Measurements from ENCODE around the gene ZNF430.
"Not testable (repeated sequence)": the region's sequence is repeated elsewhere in the genome, so short reads cannot be mapped to it uniquely, and the experiment has no call there.

Gene ZNF430

DNA sequence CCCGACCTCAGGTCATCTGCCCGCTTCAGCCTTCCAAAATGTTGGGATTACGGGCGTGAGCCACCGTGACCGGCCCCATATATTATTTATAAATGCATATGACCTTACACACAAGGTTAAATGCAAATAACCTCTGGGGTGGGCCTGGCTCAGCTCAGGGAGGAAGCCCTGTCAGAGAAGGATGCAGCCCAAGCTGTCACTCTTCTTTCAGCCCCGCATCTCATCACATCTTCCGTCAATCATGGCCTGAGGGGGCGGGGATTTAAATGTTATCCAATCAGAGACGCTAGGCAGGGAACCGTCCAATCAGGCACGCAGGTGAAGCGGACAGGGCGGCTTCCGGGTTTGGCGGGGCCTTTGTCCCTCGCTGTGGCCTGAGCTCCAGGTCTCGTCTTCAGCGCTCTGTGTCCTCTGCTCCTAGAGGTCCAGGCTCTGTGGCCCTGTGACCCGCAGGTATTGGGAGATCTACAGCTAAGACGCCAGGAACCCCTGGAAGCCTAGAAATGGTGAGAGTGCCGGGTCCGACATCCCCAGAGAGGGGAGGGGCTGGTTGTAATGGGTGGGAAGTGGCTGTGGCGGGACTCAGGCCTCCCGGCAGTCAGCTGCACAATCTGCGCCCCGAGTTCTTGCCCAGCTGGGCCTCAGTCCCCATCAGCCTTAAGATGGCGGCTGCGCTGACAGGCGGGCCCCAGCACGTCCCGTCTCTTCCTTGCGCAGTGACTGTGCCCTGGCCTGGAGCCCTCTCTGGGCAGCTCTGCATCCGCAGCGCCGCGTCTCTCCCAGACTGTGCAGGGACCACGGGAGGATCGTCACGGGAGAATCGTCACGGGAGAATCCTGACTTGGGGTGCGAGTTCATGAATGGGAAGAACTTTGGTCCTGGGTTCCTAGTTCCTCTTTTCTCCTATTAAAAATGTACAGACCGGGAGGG, at the start of gene ZNF430:
TSS of gene ZNF430 (plus strand) at position 360 of the 930 bp plus-strand sequence. CDS start at position 504, 144 bp downstream.
- Histone ChIP-seq H3K9ac (ENCODE audit: low read length) (peak within 1 kb of the TSS; percentile 76), H3K9me3 (ENCODE audit: low read length) (no peaks in the 10 kb centered on the region), H3K4me1 (ENCODE audit: insufficient read depth, low read length) (no peaks in the 10 kb centered on the region), H3K36me3 (ENCODE audit: insufficient read depth, low read length) (no peaks in the 10 kb centered on the region), H3K27ac (ENCODE audit: low read depth, low read length) (peak within 1 kb of the TSS; percentile 83), H3K4me3 (ENCODE audit: low read depth in 1 of 2, low read length in 2 of 2) (peak within 1 kb of the TSS; percentile 76 to 95), H3K27me3 (ENCODE audit: control insufficient read depth in 1 of 2, insufficient read depth in 2 of 2, low read length in 2 of 2) (no peaks in the 10 kb centered on the region)

DNA sequence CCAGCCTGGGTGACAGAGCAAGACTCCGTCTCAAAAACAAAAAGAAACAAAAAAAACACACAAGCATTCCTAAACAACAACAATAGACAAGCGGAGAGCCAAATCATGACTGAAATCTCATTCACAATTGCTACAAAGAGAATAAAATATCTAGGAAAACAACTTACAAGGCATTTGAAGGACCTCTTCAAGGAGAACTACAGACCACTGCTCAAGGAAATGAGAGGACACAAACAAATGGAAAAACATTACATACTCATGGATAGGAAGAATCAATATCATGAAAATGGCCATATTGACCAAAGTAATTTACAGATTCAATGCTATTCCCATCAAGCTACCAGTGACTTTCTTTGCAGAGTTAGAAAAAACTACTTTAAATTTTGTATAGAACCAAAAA, 27.7 kb upstream of the ZNF430 start:
- not testable (repeated sequence) for H3K27ac ChIP-seq (ENCODE audit: low read depth, low read length); H3K9ac ChIP-seq (ENCODE audit: low read length); H3K9me3 ChIP-seq (ENCODE audit: low read length); H3K36me3 ChIP-seq (ENCODE audit: insufficient read depth, low read length); H3K4me3 ChIP-seq (ENCODE audit: low read depth in 1 of 2, low read length in 2 of 2); H3K4me1 ChIP-seq (ENCODE audit: insufficient read depth, low read length); H3K27me3 ChIP-seq (ENCODE audit: control insufficient read depth in 1 of 2, insufficient read depth in 2 of 2, low read length in 2 of 2)

DNA sequence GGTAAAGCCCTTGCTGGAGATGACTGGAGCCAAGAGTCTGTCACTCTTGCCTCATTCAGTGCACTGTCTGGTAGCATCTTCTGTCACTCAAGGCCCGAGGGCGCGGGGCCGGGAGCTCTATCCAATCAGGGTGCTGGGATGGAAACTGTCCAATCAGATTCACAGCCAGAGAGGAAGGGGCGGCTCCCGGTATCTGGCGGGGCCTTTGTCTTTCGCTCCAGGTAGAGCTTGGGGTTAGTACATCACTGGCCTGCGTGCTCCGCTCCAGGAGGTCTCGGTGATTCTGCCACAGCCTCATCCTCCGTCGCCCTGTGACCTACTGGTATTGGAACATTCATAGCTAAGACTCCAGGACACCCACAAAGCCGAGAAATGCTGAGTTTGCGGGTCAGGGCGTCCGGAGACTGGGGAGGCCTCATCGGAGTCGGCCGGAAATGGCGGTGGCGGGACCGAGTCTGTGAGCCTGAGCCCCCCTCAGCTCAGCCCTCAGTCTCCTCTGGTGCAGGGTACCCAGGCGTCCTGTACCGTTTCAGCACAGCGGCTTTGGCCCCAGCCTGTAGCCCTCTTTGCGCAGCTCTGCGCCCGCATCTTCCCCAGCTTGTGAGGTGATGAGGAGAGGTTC, 20.6 kb upstream of the ZNF430 start:
- no peaks in the 10 kb centered on the region for H3K36me3 ChIP-seq (ENCODE audit: insufficient read depth, low read length)
- no peaks in the 10 kb centered on the region for H3K9me3 ChIP-seq (ENCODE audit: low read length)
- H3K27me3 ChIP-seq (ENCODE audit: control insufficient read depth in 1 of 2, insufficient read depth in 2 of 2, low read length in 2 of 2), result no peaks in the 10 kb centered on the region
- H3K27ac ChIP-seq (ENCODE audit: low read depth, low read length), result no peak overlapping the region
- H3K9ac ChIP-seq (ENCODE audit: low read length), result no peak overlapping the region
- H3K4me1 ChIP-seq (ENCODE audit: insufficient read depth, low read length), result peaks cover 6% of the 10 kb centered on the region
- H3K4me3 ChIP-seq (ENCODE audit: low read depth in 1 of 2, low read length in 2 of 2), result peak overlapping the region in 1 of 2 donors; percentile 75

DNA sequence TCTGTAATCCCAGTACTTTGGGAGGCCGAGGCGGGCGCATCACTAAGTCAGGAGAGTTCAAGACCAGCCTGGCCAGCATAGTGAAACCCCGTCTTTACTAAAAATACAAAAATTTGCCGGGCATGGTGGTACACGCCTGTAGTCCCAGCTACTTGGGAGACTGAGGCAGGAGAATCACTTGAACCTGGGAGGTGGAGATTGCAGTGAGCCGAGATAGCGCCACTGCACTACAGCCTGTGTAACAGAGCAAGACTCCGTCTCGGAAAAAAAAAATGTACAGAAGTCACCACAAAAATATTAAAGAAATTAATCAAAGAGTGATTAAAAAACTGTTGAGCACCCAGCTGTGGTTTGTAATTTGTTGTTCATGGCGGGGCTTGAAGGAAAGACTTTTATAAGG, 781 bp downstream of the ZNF430 start:
- not testable (repeated sequence) for H3K27me3 ChIP-seq (ENCODE audit: control insufficient read depth in 1 of 2, insufficient read depth in 2 of 2, low read length in 2 of 2); H3K36me3 ChIP-seq (ENCODE audit: insufficient read depth, low read length); H3K9me3 ChIP-seq (ENCODE audit: low read length); H3K4me1 ChIP-seq (ENCODE audit: insufficient read depth, low read length)
- Histone ChIP-seq H3K4me3 (ENCODE audit: low read depth in 1 of 2, low read length in 2 of 2) (peak overlapping the region; percentile 76 to 95), H3K27ac (ENCODE audit: low read depth, low read length) (peak overlapping the region; percentile 83), H3K9ac (ENCODE audit: low read length) (peak overlapping the region; percentile 76)

DNA sequence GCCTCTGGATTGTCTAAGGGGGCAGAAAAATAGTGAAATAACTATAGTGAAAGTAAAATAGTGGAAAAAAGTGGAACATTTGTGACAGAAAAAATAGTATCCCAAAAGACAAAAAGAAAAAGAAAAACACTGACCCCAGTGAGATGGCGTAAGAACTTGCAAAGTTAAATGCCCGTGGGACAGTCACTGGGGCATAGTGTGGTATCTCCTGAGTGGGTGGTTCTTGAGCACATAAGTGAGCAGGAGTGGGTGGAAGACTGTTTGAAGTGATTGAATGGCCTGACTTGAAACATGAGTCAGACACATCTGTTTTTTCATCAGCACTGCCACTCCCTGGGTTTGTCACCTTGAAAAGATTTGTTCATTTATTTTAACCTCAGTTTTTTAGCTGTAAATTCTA, 2.5 kb downstream of the ZNF430 start:
- peaks cover 4% of the 10 kb centered on the region for H3K36me3 ChIP-seq (ENCODE audit: insufficient read depth, low read length)
- H3K4me3 ChIP-seq (ENCODE audit: low read depth in 1 of 2, low read length in 2 of 2), result no peak overlapping the region
- H3K9me3 ChIP-seq (ENCODE audit: low read length), result no peaks in the 10 kb centered on the region
- no peaks in the 10 kb centered on the region for H3K27me3 ChIP-seq (ENCODE audit: control insufficient read depth in 1 of 2, insufficient read depth in 2 of 2, low read length in 2 of 2)
- H3K9ac ChIP-seq (ENCODE audit: low read length), result no peak overlapping the region
- no peak overlapping the region for H3K27ac ChIP-seq (ENCODE audit: low read depth, low read length)
- H3K4me1 ChIP-seq (ENCODE audit: insufficient read depth, low read length), result no peaks in the 10 kb centered on the region

DNA sequence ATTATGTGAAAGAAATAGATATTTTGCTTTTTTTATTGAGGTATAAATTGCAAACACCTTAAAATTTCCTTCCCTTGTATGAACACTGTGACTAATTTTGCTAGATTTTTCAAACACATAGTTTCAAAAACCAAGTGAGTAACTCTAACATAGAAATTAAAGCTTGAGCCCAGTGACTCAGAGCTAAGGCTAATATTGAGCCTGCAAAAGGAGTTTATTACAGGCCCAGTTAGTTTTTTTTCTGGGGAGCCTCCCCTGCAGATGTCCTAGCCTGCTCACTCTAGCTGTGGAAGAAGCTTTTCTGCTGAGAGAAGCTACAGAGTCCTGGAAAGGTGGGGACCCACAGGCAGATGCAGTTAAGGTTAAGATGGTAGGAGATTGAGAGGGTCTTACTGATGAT, 3.4 kb downstream of the ZNF430 start:
- Histone ChIP-seq H3K9me3 (ENCODE audit: low read length) (no peaks in the 10 kb centered on the region), H3K4me1 (ENCODE audit: insufficient read depth, low read length) (no peaks in the 10 kb centered on the region), H3K36me3 (ENCODE audit: insufficient read depth, low read length) (peaks cover 8% of the 10 kb centered on the region)

DNA sequence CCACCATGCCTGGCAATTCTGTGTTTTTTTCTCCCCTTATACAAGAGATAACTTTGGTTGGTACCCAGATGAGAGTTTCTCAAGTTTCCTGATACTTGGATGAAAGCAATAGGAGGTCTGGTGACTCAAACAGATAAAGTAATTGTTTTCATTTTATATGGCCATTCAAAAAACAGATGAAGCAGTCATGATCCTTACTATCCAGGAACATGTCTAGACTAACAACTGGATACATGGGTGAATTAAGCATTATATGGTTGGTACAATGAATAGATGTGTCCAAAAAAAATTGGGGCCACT, 8.5 kb downstream of the ZNF430 start:
- Histone ChIP-seq H3K4me3 (ENCODE audit: low read depth in 1 of 2, low read length in 2 of 2) (no peak overlapping the region), H3K27me3 (ENCODE audit: control insufficient read depth in 1 of 2, insufficient read depth in 2 of 2, low read length in 2 of 2) (no peaks in the 10 kb centered on the region), H3K9me3 (ENCODE audit: low read length) (no peaks in the 10 kb centered on the region), H3K36me3 (ENCODE audit: insufficient read depth, low read length) (peaks cover 8% of the 10 kb centered on the region), H3K27ac (ENCODE audit: low read depth, low read length) (no peak overlapping the region), H3K9ac (ENCODE audit: low read length) (no peak overlapping the region), H3K4me1 (ENCODE audit: insufficient read depth, low read length) (no peaks in the 10 kb centered on the region)

More for the DNA sequence above, 3.4 kb downstream of the ZNF430 start:
- Histone ChIP-seq H3K27ac (ENCODE audit: low read depth, low read length) (no peak overlapping the region), H3K4me3 (ENCODE audit: low read depth in 1 of 2, low read length in 2 of 2) (no peak overlapping the region), H3K27me3 (ENCODE audit: control insufficient read depth in 1 of 2, insufficient read depth in 2 of 2, low read length in 2 of 2) (no peaks in the 10 kb centered on the region), H3K9ac (ENCODE audit: low read length) (no peak overlapping the region)

DNA sequence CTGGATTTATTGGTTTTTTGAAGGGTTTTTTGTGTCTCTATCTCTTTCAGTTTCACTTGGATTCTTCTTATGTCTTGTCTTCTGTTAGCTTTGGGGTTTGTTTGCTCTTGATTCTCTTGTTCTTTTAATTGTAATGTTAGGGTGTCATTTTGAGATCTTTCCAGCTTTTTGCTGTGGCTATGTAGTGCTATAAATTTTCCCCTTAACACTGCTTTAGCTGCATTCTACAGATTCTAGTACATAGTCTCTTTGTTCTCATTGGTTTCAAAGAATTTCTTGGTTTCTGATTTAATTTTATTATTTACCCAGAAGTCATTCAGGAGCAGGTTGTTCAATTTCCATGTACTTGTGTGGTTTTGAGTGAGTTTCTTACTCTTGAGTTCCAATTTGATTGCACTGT, 24.6 kb downstream of the ZNF430 start:
- H3K9me3 ChIP-seq (ENCODE audit: low read length), result no peaks in the 10 kb centered on the region
- H3K4me1 ChIP-seq (ENCODE audit: insufficient read depth, low read length), result no peaks in the 10 kb centered on the region

DNA sequence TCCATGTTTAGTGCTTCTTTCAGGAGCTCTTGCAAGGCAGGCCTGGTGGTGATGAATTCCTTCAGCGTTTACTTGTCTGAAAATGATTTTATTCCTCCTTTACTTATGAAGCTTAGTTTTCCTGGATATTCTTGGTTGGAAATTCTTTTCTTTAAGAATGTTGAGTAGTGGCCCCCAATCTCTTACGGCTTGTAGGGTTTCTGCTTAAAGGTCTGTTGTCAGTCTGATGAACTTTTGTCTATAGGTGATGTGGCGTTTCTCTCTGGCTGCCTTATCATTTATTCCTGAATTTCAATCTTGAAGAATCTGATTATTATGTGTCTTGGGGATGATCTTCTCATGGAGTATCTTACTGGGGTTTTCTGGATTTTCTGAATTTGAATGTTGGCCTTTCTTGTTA, 26.0 kb downstream of the ZNF430 start:
- H3K9ac ChIP-seq (ENCODE audit: low read length), result no peak overlapping the region
- no peaks in the 10 kb centered on the region for H3K36me3 ChIP-seq (ENCODE audit: insufficient read depth, low read length)
- H3K27me3 ChIP-seq (ENCODE audit: control insufficient read depth in 1 of 2, insufficient read depth in 2 of 2, low read length in 2 of 2), result no peaks in the 10 kb centered on the region
- no peaks in the 10 kb centered on the region for H3K9me3 ChIP-seq (ENCODE audit: low read length)
- H3K27ac ChIP-seq (ENCODE audit: low read depth, low read length), result no peak overlapping the region
- no peak overlapping the region for H3K4me3 ChIP-seq (ENCODE audit: low read depth in 1 of 2, low read length in 2 of 2)
- H3K4me1 ChIP-seq (ENCODE audit: insufficient read depth, low read length), result no peaks in the 10 kb centered on the region

More for the DNA sequence above, 24.6 kb downstream of the ZNF430 start:
- H3K36me3 ChIP-seq (ENCODE audit: insufficient read depth, low read length), result no peaks in the 10 kb centered on the region
- no peak overlapping the region for H3K9ac ChIP-seq (ENCODE audit: low read length)
- no peak overlapping the region for H3K4me3 ChIP-seq (ENCODE audit: low read depth in 1 of 2, low read length in 2 of 2)
- H3K27ac ChIP-seq (ENCODE audit: low read depth, low read length), result no peak overlapping the region
- no peaks in the 10 kb centered on the region for H3K27me3 ChIP-seq (ENCODE audit: control insufficient read depth in 1 of 2, insufficient read depth in 2 of 2, low read length in 2 of 2)

DNA sequence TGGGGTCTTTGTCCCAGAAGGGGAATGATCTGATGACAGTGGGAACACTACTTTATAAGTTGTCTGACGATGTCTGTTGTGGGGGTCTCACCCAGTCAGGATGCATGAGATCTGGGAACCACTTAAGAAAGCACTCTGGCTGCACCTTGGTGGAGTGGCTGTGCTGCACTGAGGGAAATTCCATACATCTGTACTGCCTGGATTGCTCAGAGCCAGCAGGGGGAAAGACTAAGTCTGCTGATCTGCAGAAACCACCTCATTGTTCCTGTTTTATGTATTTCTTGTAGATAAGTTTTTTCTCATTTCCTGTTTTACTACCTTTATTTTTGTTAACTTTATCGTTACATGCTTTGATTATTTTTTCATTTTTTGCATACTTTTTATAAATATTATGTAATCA, 27.3 kb downstream of the ZNF430 start:
- H3K9me3 ChIP-seq (ENCODE audit: low read length), result no peaks in the 10 kb centered on the region
- H3K4me3 ChIP-seq (ENCODE audit: low read depth in 1 of 2, low read length in 2 of 2), result no peak overlapping the region
- no peaks in the 10 kb centered on the region for H3K27me3 ChIP-seq (ENCODE audit: control insufficient read depth in 1 of 2, insufficient read depth in 2 of 2, low read length in 2 of 2)
- no peak overlapping the region for H3K9ac ChIP-seq (ENCODE audit: low read length)
- H3K27ac ChIP-seq (ENCODE audit: low read depth, low read length), result no peak overlapping the region
- H3K4me1 ChIP-seq (ENCODE audit: insufficient read depth, low read length), result no peaks in the 10 kb centered on the region
- H3K36me3 ChIP-seq (ENCODE audit: insufficient read depth, low read length), result peaks cover 2% of the 10 kb centered on the region

DNA sequence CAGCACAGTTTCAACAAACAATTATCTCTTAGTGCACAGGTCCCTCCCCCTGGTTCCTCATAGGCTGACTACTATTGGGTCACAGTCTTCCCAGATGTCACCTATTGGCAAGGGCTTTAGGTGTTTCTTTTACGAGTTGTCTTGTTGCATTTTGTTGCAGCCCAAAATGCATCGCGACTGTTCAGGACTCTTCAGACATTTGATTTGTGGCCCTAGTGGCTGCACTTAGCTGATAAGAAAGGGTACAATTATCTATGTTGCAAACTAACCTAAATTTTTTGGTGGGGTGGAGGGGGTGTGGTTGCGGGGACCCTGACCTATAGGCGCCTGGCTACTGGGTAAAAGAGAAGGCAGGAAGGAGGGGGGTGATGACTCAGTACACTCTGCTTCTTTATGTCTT, 32.4 kb downstream of the ZNF430 start:
- Histone ChIP-seq H3K9me3 (ENCODE audit: low read length) (no peaks in the 10 kb centered on the region), H3K36me3 (ENCODE audit: insufficient read depth, low read length) (peaks cover 24% of the 10 kb centered on the region), H3K27ac (ENCODE audit: low read depth, low read length) (no peak overlapping the region), H3K4me3 (ENCODE audit: low read depth in 1 of 2, low read length in 2 of 2) (no peak overlapping the region), H3K4me1 (ENCODE audit: insufficient read depth, low read length) (no peaks in the 10 kb centered on the region), H3K27me3 (ENCODE audit: control insufficient read depth in 1 of 2, insufficient read depth in 2 of 2, low read length in 2 of 2) (no peaks in the 10 kb centered on the region), H3K9ac (ENCODE audit: low read length) (no peak overlapping the region)

DNA sequence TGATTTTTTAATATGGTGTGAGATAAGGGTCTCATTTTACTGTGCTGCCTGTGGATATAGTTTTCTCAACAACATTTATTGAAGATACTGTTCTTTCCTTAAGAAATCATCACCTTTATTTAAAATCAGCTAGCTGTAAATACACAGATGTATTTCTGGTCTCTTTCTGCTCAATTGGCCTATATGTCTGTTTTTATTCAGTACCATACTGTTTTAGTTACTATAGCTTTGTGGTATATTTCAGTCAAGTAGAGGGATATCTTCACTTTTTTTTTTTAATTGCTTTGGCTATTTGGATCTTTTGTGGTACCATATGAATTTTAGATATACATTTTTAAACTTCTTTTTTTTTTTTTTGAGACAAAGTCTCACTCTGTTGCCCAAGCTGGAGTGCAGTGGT, 44.9 kb downstream of the ZNF430 start:
- Histone ChIP-seq H3K4me1 (ENCODE audit: insufficient read depth, low read length) (no peaks in the 10 kb centered on the region), H3K9ac (ENCODE audit: low read length) (no peak overlapping the region), H3K36me3 (ENCODE audit: insufficient read depth, low read length) (no peaks in the 10 kb centered on the region), H3K27me3 (ENCODE audit: control insufficient read depth in 1 of 2, insufficient read depth in 2 of 2, low read length in 2 of 2) (no peaks in the 10 kb centered on the region), H3K9me3 (ENCODE audit: low read length) (peaks cover 6% of the 10 kb centered on the region), H3K4me3 (ENCODE audit: low read depth in 1 of 2, low read length in 2 of 2) (no peak overlapping the region), H3K27ac (ENCODE audit: low read depth, low read length) (no peak overlapping the region)
